Osteocyte (in vitro differentiated cells): ENCODE data around the gene HCRTR2. TPM values are rescaled to one million over a fixed set of nuclear protein-coding genes. Genes with fewer than 3 reads are reported as not detected.

Experiments
- DNase-seq: peaks from one replicate; pipeline ENCODE4 v3.0.0; 2021; ENCODE audit warnings: mixed read lengths; ENCODE audit not compliant: unreplicated experiment; ENCODE audit errors: extremely low spot score
- H3K27ac Mint-ChIP-seq: one replicate; pipeline ENCODE4 v1.8.0; 2021; ENCODE audit warnings: mild to moderate bottlenecking, mixed read lengths; ENCODE audit not compliant: unreplicated experiment
- H3K27me3 Mint-ChIP-seq: one replicate; pipeline ENCODE4 v1.8.0; 2021; ENCODE audit warnings: mixed read lengths; ENCODE audit not compliant: unreplicated experiment
- H3K36me3 Mint-ChIP-seq: one replicate; pipeline ENCODE4 v1.8.0; 2021; ENCODE audit warnings: mixed read lengths; ENCODE audit not compliant: unreplicated experiment
- H3K4me1 Mint-ChIP-seq: one replicate; pipeline ENCODE4 v1.8.0; 2021; ENCODE audit warnings: mixed read lengths; ENCODE audit not compliant: unreplicated experiment
- H3K4me3 Mint-ChIP-seq: one replicate; pipeline ENCODE4 v1.8.0; 2021; ENCODE audit warnings: mild to moderate bottlenecking, moderate library complexity, mixed read lengths; ENCODE audit not compliant: unreplicated experiment
- H3K9me3 Mint-ChIP-seq: one replicate; pipeline ENCODE4 v1.8.0; 2021; ENCODE audit warnings: mixed read lengths; ENCODE audit not compliant: unreplicated experiment
- total RNA-seq: library from RNA; stranded (reverse); gene quantifications from 2 replicates; pipeline ENCODE4 v1.2.1, GENCODE V29; 2021
- TF ChIP-seq, protein P1 (sequence below): fragments of 200-600 bp; sonication (generic); IDR thresholded peaks from 2 replicates; pipeline ENCODE4 v1.5.0; 2021; ENCODE audit warnings: antibody characterized with exemption, mild to moderate bottlenecking, moderate library complexity

HCRTR2 gene
- total RNA-seq, 1 donor from 2014 or later = not detected

DNA sequence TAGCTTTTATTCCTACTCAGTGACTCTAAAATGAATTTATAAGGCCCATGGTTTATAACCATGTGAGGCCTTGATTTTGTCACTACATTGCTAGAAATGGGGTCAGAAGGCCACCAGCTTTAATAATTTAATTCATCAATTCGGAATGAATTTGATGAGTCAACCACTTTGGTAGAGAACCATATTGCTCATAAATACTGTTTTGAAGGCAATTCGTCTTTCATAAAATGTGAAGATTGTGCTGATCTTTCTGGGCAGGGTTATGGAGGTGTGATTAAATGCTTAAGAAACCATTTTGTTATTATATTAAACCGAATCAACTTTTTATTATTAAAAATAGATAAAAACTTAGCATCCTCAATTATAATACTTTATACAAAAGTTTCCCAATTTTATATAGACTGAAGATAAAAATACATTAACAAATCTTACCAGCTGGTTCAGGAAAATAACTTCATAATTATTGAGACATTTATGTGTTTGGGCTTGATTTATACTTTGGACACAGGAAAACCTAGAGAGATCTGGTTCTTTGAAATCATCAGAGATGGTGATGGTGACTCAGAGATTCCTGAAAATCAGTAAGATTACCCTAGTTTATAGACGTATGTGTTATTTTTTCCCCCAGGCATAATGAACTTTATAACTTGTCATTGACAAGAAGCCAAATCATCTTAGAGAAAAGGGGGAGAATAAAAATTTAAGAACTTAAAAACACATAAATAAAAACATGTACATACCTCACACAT is 10.6 kb downstream of the HCRTR2 start:
- peaks cover 17% of the 10 kb centered on the region for H3K27me3 Mint-ChIP-seq
- H3K4me3 Mint-ChIP-seq = no peak overlapping the region
- H3K36me3 Mint-ChIP-seq = no peaks in the 10 kb centered on the region
- TF ChIP-seq, protein P1, sequence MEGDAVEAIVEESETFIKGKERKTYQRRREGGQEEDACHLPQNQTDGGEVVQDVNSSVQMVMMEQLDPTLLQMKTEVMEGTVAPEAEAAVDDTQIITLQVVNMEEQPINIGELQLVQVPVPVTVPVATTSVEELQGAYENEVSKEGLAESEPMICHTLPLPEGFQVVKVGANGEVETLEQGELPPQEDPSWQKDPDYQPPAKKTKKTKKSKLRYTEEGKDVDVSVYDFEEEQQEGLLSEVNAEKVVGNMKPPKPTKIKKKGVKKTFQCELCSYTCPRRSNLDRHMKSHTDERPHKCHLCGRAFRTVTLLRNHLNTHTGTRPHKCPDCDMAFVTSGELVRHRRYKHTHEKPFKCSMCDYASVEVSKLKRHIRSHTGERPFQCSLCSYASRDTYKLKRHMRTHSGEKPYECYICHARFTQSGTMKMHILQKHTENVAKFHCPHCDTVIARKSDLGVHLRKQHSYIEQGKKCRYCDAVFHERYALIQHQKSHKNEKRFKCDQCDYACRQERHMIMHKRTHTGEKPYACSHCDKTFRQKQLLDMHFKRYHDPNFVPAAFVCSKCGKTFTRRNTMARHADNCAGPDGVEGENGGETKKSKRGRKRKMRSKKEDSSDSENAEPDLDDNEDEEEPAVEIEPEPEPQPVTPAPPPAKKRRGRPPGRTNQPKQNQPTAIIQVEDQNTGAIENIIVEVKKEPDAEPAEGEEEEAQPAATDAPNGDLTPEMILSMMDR = no peak
- H3K4me1 Mint-ChIP-seq = no peaks in the 10 kb centered on the region
- no peak for DNase-seq
- H3K9me3 Mint-ChIP-seq = no peaks in the 10 kb centered on the region
- H3K27ac Mint-ChIP-seq = no peak overlapping the region

GRCh38 chr6:55198715-55199114 is 24.4 kb downstream of the HCRTR2 start:
- H3K4me3 Mint-ChIP-seq = no peak overlapping the region
- no peaks in the 10 kb centered on the region for H3K36me3 Mint-ChIP-seq
- peaks cover 6% of the 10 kb centered on the region for H3K27me3 Mint-ChIP-seq
- H3K9me3 Mint-ChIP-seq = no peaks in the 10 kb centered on the region
- H3K4me1 Mint-ChIP-seq = no peaks in the 10 kb centered on the region
- no peak for DNase-seq
- H3K27ac Mint-ChIP-seq = no peak overlapping the region
- TF ChIP-seq, protein P1 = no peak

DNA sequence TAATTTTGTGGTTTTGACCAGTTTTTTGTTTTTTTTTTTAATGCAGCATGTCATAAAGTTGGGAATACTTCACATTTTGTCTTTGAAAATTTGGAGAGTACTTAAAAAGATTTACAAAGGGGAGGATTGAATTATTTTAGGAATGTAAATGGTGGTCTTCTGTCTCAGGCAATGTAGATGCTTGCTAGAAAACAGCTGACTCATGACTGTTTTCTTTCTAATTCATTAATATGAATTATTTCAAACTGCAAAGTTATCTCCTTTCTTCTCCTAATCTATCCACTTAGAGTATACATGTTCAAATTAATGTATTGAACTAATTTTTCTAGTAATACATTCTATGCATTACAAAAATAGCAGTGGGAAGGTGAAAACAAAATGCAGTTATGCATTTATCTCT is 24.9 kb downstream of the HCRTR2 start:
- H3K4me3 Mint-ChIP-seq = no peak overlapping the region
- no peaks in the 10 kb centered on the region for H3K9me3 Mint-ChIP-seq
- H3K4me1 Mint-ChIP-seq = no peaks in the 10 kb centered on the region
- H3K36me3 Mint-ChIP-seq = no peaks in the 10 kb centered on the region
- TF ChIP-seq, protein P1 = no peak
- no peak overlapping the region for H3K27ac Mint-ChIP-seq
- peaks cover 6% of the 10 kb centered on the region for H3K27me3 Mint-ChIP-seq
- DNase-seq = no peak

DNA sequence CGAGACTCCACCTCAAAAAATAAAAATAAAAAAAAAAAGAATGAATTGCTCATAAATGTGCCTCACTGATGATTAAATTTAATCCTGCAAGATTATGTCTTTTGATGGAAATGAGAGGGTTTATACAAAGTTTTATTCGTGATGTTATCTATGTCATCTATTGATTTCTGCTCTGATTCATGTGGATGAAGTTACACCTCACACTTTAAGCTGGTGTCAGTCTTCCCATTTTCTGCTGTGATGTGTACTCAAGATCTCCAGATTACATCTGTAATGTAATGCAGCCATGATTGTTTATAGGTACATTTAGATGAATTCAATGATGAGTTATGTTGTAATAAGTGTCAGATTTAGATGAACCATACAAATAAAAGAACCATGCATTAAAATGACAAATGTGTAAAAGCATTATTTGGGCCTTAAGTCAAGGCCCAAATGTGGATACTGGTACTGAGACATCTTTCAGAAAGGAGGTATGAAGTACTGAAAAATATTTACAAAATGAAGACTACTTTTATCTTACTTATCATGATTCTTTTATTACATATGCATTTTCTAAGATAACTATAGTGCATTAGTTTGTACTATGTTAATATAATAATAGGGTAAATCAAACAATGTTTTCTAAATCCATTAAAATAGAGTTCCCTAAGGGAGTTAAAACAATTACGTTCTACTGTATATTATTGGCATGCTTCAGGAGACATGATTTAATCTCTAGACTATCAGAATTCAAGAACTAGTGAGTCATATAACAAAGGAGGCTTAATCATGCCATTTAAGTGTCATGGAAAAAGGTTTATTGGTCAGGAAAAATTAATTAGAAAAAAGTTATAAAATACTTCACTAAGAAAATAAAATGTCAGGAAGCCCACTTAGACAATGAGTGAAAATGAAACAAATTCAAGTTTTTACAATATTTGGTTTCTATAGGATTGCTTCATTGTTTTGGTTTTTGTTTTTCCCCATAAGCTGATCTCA is 34.5 kb downstream of the HCRTR2 start:
- no peak overlapping the region for H3K4me3 Mint-ChIP-seq
- H3K27me3 Mint-ChIP-seq = peaks cover 3% of the 10 kb centered on the region
- no peak for DNase-seq
- H3K9me3 Mint-ChIP-seq = peaks cover 4% of the 10 kb centered on the region
- TF ChIP-seq, protein P1 = no peak
- H3K4me1 Mint-ChIP-seq = peaks cover 22% of the 10 kb centered on the region
- H3K36me3 Mint-ChIP-seq = no peaks in the 10 kb centered on the region
- no peak overlapping the region for H3K27ac Mint-ChIP-seq

DNA sequence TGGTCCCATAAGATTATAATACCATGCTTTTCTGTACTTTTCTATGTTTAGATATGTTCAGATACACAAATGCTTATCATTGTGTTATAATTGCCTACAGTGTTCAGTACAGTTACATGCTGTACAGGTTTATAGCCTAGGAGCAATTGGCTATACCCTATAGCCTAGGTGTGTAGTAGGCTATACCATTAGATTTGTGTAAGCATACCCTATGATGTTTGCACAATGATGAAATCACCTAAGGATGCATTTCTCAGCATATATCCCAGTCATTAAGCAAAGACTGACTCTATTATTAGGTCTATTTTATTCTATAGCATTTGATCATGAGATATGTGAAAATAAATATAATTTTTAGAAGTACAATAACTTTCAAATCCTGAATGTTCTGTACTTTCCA is 36.6 kb downstream of the HCRTR2 start:
- no peak overlapping the region for H3K27ac Mint-ChIP-seq
- peaks cover 24% of the 10 kb centered on the region for H3K4me1 Mint-ChIP-seq
- peaks cover 4% of the 10 kb centered on the region for H3K36me3 Mint-ChIP-seq
- no peaks in the 10 kb centered on the region for H3K27me3 Mint-ChIP-seq
- no peak for DNase-seq
- peaks cover 16% of the 10 kb centered on the region for H3K9me3 Mint-ChIP-seq
- TF ChIP-seq, protein P1 = no peak
- H3K4me3 Mint-ChIP-seq = no peak overlapping the region
